ENCODE measurements around the gene TNRC6B. TPM values are rescaled to one million over a fixed set of nuclear protein-coding genes. Genes with fewer than 3 reads are reported as not detected.
A peak's percentile ranks its signal among the peaks of the same experiment; 100 is the strongest.

TNRC6B gene
- polyA plus RNA-seq, 3 donors: 7.2 to 16.5 (median 11.8) TPM

GRCh38 chr22:40271440-40271839, 93.7 kb downstream of the TNRC6B start:
- intact Hi-C loops (cut with micrococcal nuclease): no loop called here
- Histone ChIP-seq H3K9me3 (replicated peaks in 1 of 2; ENCODE audit: control insufficient read depth in 1 of 2, insufficient read depth in 1 of 2, low read length in 2 of 2) (no peaks in the 10 kb centered on the region), H3K27me3 (ENCODE audit: control insufficient read depth in 2 of 2, insufficient read depth in 2 of 2, low read length in 2 of 2) (no peaks in the 10 kb centered on the region), H4K20me1 (ENCODE audit: insufficient read depth, low read length) (peaks cover 44% of the 10 kb centered on the region), H3K79me2 (ENCODE audit: insufficient read depth, low read length) (peaks cover 8% of the 10 kb centered on the region), H2AFZ (ENCODE audit: insufficient read depth, low read depth, low read length, poor library complexity, severe bottlenecking) (no peak overlapping the region), H3K4me3 (replicated peaks in 1 of 3; ENCODE audit: low read depth in 2 of 3, low read length in 3 of 3) (no peak overlapping the region), H3K4me2 (replicated peaks; ENCODE audit: extremely low read depth, low read length, poor library complexity, severe bottlenecking) (no peak overlapping the region), H3K9ac (ENCODE audit: insufficient read depth, low read length, poor library complexity, severe bottlenecking) (no peak overlapping the region), H3K27ac (ENCODE audit: low read depth in 1 of 2, low read length in 2 of 2) (no peak overlapping the region), H3K4me1 (ENCODE audit: control insufficient read depth in 1 of 2, insufficient read depth in 2 of 2, low read length in 2 of 2) (peaks cover 10 to 11% of the 10 kb centered on the region in 2 donors), H3K36me3 (replicated peaks in 1 of 2; ENCODE audit: control insufficient read depth in 1 of 2, insufficient read depth in 2 of 2, low read length in 2 of 2) (peaks cover 66 to 81% of the 10 kb centered on the region in 2 donors)
- H3K36me3 Mint-ChIP-seq: peaks cover 67 to 86% of the 10 kb centered on the region in 2 donors
- no peak overlapping the region for H3K27ac Mint-ChIP-seq
- WGBS (ENCODE audit: insufficient coverage): no CpG with 5 or more reads among the region's 3 CpGs
- no peak overlapping the region for H3K4me3 Mint-ChIP-seq
- no peak for DNase-seq
- peaks cover 11% of the 10 kb centered on the region for H3K4me1 Mint-ChIP-seq
- no peaks in the 10 kb centered on the region for H3K27me3 Mint-ChIP-seq (ENCODE audit: low read depth in 3 of 3)
- TF ChIP-seq CTCF (IDR thresholded peaks at IDR 0.05): no peak
- H3K9me3 Mint-ChIP-seq: no peaks in the 10 kb centered on the region

DNA sequence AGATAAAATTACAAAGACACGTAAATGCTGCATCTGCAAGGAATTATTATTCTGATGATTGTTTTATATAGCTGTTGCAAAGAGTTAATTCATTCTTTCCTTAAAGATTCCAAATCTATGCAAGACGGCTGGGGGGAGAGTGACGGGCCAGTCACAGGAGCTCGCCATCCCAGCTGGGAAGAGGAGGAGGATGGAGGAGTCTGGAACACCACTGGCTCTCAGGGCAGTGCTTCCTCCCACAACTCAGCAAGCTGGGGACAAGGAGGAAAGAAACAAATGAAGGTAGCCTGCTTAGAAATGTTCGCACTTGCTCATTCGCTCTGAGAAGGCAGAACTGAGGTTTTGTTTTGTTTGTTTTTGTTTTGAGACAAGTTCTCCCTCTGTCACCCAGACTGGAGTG, 95.6 kb downstream of the TNRC6B start:
- Mint-ChIP-seq H3K36me3 (peaks cover 61 to 81% of the 10 kb centered on the region in 2 donors), H3K27ac (peak overlapping the region in 3 of 7 donors; percentile 1 to 52 (median 41)), H3K9me3 (no peaks in the 10 kb centered on the region), H3K4me3 (no peak overlapping the region), H3K4me1 (peaks cover 15% of the 10 kb centered on the region), H3K27me3 (ENCODE audit: low read depth in 3 of 3) (no peaks in the 10 kb centered on the region)
- intact Hi-C loops (cut with micrococcal nuclease): no loop called here
- WGBS (ENCODE audit: insufficient coverage): 100% methylated on average over 3 of the region's 6 CpGs
- DNase-seq: no peak
- H3K4me1 ChIP-seq (ENCODE audit: control insufficient read depth in 1 of 2, insufficient read depth in 2 of 2, low read length in 2 of 2): peaks cover 11 to 20% of the 10 kb centered on the region in 2 donors
- no peak overlapping the region for H2AFZ ChIP-seq (ENCODE audit: insufficient read depth, low read depth, low read length, poor library complexity, severe bottlenecking)
- H3K27ac ChIP-seq (ENCODE audit: low read depth in 1 of 2, low read length in 2 of 2): peak overlapping the region in 1 of 2 donors; percentile 59
- H4K20me1 ChIP-seq (ENCODE audit: insufficient read depth, low read length): peaks cover 29% of the 10 kb centered on the region
- H3K9me3 ChIP-seq (replicated peaks in 1 of 2; ENCODE audit: control insufficient read depth in 1 of 2, insufficient read depth in 1 of 2, low read length in 2 of 2): no peaks in the 10 kb centered on the region
- no peak overlapping the region for H3K4me3 ChIP-seq (replicated peaks in 1 of 3; ENCODE audit: low read depth in 2 of 3, low read length in 3 of 3)
- H3K36me3 ChIP-seq (replicated peaks in 1 of 2; ENCODE audit: control insufficient read depth in 1 of 2, insufficient read depth in 2 of 2, low read length in 2 of 2): peaks cover 60 to 73% of the 10 kb centered on the region in 2 donors
- H3K4me2 ChIP-seq (replicated peaks; ENCODE audit: extremely low read depth, low read length, poor library complexity, severe bottlenecking): no peak overlapping the region
- H3K27me3 ChIP-seq (ENCODE audit: control insufficient read depth in 2 of 2, insufficient read depth in 2 of 2, low read length in 2 of 2): no peaks in the 10 kb centered on the region
- H3K79me2 ChIP-seq (ENCODE audit: insufficient read depth, low read length): peaks cover 4% of the 10 kb centered on the region
- TF ChIP-seq CTCF (IDR thresholded peaks at IDR 0.05): no peak
- H3K9ac ChIP-seq (ENCODE audit: insufficient read depth, low read length, poor library complexity, severe bottlenecking): no peak overlapping the region
